Mesothelial cell of epicardium (in vitro differentiated cells): ENCODE results near the gene DCST2. TPM values are rescaled to one million over a fixed set of nuclear protein-coding genes. Genes with fewer than 3 reads are reported as not detected.
"Not testable (repeated sequence)": the region's sequence is repeated elsewhere in the genome, so short reads cannot be mapped to it uniquely, and the experiment has no call there.

Experiments used
- DNase-seq, 2 experiments: peaks; one replicate each; pipeline ENCODE4 v3.0.0; 2021; ENCODE audit warnings: low spot score in 2 of 2; ENCODE audit not compliant: unreplicated experiment in 2 of 2
- H3K27ac Mint-ChIP-seq: 2 replicates; pipeline ENCODE4 v1.8.0; 2021; ENCODE audit warnings: mixed read lengths
- H3K27me3 Mint-ChIP-seq: 2 replicates; pipeline ENCODE4 v1.8.0; 2021; ENCODE audit warnings: low read depth, mixed read lengths
- H3K36me3 Mint-ChIP-seq: 2 replicates; pipeline ENCODE4 v1.8.0; 2021; ENCODE audit warnings: mixed read lengths
- H3K4me1 Mint-ChIP-seq: 2 replicates; pipeline ENCODE4 v1.8.0; 2021; ENCODE audit warnings: mixed read lengths
- H3K4me3 Mint-ChIP-seq: 2 replicates; pipeline ENCODE4 v1.8.0; 2021; ENCODE audit warnings: mild to moderate bottlenecking, moderate library complexity, mixed read lengths
- H3K9me3 Mint-ChIP-seq: 2 replicates; pipeline ENCODE4 v1.8.0; 2021; ENCODE audit warnings: mixed read lengths
- total RNA-seq: library from RNA; stranded (reverse); gene quantifications from 3 replicates; pipeline ENCODE4 v1.2.1, GENCODE V29; 2021
- TF ChIP-seq, protein P1 (sequence below): fragments of 200-600 bp; sonication (generic); IDR thresholded peaks from one replicate; pipeline ENCODE4 v1.5.0; 2021; ENCODE audit warnings: antibody characterized with exemption; ENCODE audit not compliant: unreplicated experiment

DCST2 gene
- total RNA-seq, 1 donor from 2014 or later, result 1.8 TPM

DNA sequence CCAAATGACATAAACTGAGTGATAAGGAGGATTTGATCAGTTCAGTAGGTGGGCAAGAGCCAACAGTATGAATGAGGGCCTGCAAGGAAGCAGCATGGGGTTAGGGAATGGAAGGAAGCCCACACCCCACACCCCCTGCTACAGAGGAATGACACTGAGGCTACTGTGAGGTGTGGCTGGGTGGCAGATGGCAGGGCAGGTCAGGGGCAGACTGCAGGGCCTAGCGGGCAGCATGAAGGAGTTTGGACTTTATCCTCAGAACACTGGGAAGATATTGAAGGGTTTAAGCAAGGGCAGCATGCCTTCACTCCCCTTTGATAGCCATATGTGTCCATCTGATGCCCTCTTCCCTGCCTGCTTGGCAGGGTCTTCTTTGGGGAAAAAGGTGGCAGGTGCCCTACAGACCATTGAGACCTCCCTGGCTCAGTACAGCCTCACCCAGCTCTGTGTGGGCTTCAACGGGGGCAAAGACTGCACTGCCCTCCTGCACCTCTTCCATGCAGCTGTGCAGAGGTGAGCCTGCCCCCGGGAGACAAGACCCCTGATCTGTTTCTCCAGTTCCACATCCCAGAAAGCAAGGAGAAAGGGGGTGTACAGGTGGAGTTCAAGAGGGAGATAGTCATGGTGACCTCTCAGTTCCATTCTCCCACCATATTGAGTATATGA is 44.3 kb downstream of the DCST2 start:
- H3K9me3 Mint-ChIP-seq, result no peaks in the 10 kb centered on the region
- no peak overlapping the region for H3K27ac Mint-ChIP-seq
- H3K4me1 Mint-ChIP-seq, result peaks cover 3% of the 10 kb centered on the region
- H3K4me3 Mint-ChIP-seq, result no peak overlapping the region
- no peak for DNase-seq
- H3K36me3 Mint-ChIP-seq, result peaks cover 12% of the 10 kb centered on the region
- TF ChIP-seq, protein P1, sequence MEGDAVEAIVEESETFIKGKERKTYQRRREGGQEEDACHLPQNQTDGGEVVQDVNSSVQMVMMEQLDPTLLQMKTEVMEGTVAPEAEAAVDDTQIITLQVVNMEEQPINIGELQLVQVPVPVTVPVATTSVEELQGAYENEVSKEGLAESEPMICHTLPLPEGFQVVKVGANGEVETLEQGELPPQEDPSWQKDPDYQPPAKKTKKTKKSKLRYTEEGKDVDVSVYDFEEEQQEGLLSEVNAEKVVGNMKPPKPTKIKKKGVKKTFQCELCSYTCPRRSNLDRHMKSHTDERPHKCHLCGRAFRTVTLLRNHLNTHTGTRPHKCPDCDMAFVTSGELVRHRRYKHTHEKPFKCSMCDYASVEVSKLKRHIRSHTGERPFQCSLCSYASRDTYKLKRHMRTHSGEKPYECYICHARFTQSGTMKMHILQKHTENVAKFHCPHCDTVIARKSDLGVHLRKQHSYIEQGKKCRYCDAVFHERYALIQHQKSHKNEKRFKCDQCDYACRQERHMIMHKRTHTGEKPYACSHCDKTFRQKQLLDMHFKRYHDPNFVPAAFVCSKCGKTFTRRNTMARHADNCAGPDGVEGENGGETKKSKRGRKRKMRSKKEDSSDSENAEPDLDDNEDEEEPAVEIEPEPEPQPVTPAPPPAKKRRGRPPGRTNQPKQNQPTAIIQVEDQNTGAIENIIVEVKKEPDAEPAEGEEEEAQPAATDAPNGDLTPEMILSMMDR, result no peak
- H3K27me3 Mint-ChIP-seq, result no peaks in the 10 kb centered on the region

DNA sequence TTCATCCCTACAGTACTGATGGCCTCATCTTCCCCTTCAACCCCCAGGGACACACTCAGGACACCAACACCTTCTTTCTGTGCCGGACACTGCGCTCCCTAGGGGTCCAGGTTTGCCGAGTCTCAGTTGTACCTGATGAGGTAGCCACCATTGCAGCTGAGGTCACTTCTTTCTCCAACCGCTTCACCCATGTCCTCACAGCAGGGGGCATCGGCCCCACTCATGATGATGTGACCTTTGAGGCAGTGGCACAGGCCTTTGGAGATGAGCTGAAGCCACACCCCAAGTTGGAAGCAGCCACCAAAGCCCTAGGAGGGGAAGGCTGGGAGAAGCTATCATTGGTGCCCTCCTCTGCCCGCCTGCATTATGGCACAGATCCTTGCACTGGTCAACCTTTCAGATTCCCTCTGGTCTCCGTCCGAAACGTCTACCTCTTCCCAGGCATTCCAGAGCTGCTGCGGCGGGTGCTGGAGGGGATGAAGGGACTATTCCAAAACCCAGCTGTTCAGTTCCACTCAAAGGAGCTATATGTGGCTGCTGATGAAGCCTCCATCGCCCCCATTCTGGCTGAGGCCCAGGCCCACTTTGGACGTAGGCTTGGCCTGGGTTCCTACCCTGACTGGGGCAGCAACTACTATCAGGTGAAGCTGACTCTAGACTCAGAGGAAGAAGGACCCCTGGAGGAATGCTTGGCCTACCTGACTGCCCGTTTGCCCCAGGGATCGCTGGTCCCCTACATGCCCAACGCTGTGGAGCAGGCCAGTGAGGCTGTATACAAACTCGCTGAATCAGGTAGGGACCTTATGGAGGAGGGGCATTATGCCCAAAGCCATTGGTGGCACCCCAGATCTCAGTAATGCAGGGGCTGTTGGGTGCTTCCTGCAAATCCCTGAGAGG is 45.3 kb downstream of the DCST2 start:
- Mint-ChIP-seq H3K4me1 (peaks cover 9% of the 10 kb centered on the region), H3K9me3 (no peaks in the 10 kb centered on the region), H3K4me3 (no peak overlapping the region), H3K27me3 (no peaks in the 10 kb centered on the region), H3K36me3 (peaks cover 12% of the 10 kb centered on the region), H3K27ac (no peak overlapping the region)
- DNase-seq, result no peak
- TF ChIP-seq, protein P1, result no peak

DNA sequence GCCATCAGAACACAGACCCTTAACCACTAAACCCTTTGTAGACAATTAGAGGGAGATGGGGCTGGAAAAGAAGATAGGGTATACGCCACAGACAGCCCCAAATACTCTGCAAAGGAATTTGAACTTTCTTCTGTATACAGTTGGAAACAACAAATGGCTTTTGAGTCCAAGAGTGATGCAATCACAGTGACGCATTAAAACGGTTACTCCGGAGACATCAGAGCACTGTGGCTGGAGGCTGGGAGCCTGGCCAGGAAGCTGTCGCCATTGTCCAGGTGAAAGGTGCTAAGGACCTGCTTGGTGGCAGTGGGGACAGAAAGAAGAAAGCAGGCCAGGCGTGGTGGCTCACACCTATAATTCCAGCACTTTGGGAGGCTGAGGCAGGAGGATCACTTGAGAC is 46.3 kb downstream of the DCST2 start:
- H3K4me3 Mint-ChIP-seq, result no peak overlapping the region
- DNase-seq, result no peak
- no peak overlapping the region for H3K27ac Mint-ChIP-seq
- no peaks in the 10 kb centered on the region for H3K9me3 Mint-ChIP-seq
- TF ChIP-seq, protein P1, result no peak
- H3K4me1 Mint-ChIP-seq, result peaks cover 9% of the 10 kb centered on the region
- no peaks in the 10 kb centered on the region for H3K27me3 Mint-ChIP-seq
- H3K36me3 Mint-ChIP-seq, result peaks cover 12% of the 10 kb centered on the region

DNA sequence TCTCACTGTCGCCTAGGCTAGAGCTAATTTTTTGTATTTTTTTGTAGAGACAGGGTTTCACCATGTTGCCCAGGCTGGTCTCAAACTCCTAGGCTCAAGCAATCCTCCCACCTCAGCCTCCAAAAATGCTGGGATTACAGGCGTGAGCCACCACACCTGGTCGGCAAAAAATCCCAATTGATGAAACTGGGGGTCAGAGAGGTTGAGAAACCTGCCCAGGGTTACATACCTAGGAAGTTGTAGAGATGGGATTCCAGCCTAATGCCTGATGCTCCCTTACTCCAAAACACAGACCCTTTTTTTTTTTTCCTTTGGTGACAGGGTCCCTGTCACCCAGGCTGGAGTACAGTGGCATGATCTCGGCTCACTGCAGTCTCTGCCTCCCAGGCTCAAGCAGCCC is 46.8 kb downstream of the DCST2 start:
- H3K9me3 Mint-ChIP-seq, H3K27ac Mint-ChIP-seq, H3K27me3 Mint-ChIP-seq, H3K4me3 Mint-ChIP-seq, H3K4me1 Mint-ChIP-seq, DNase-seq: not testable (repeated sequence)
- peaks cover 12% of the 10 kb centered on the region for H3K36me3 Mint-ChIP-seq

DNA sequence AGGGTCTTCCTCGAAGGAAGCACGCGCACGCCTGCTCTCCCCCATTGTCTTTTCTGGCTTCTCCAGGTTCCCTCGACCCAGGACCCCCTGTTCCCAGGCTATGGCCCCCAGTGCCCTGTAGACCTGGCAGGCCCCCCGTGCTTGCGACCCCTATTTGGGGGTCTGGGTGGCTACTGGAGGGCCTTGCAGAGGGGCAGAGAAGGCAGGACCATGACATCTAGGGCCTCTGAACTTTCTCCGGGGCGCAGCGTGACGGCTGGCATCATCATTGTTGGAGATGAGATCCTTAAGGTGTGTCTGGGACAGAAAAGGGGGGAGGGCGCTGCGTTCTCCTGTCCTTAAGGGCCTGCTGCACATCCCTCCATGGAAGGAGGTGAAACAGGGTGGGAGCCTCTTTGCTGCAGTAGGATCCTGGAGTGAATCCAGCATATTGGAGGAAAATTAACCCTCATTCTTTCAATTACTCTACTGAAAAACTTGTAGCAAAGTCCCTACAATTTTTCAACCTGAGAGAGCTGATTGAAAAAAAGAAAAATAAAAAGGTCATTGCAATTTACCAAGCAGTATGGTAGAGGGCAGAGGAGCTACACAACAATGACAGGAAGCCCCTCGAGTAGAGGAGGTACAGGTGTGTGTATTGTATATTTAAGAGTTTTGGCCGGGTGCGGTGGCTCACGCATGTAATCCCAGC is 49.7 kb downstream of the DCST2 start:
- H3K4me1 Mint-ChIP-seq, result peaks cover 9% of the 10 kb centered on the region
- no peaks in the 10 kb centered on the region for H3K27me3 Mint-ChIP-seq
- no peak for DNase-seq
- TF ChIP-seq, protein P1, result no peak
- H3K27ac Mint-ChIP-seq, result no peak overlapping the region
- H3K36me3 Mint-ChIP-seq, result peaks cover 16% of the 10 kb centered on the region
- no peaks in the 10 kb centered on the region for H3K9me3 Mint-ChIP-seq
- H3K4me3 Mint-ChIP-seq, result no peak overlapping the region
